Purkinje cell (primary cell): ENCODE results near the gene NOXO1. TPM values are rescaled to one million over a fixed set of nuclear protein-coding genes. Genes with fewer than 3 reads are reported as not detected.

Experiments
- polyA plus RNA-seq: library from polyadenylated mRNA; unstranded; fragments of >200 nt; fragmentation: Nextera tagmentation; gene quantifications from 2 replicates; pipeline ENCODE4 v1.2.1, GENCODE V29; 2014

The NOXO1 gene
- polyA plus RNA-seq = not detected in 2 replicates

GRCh38 chr16:1981398-1981836 lies at the start of gene NOXO1:
Gene NOXO1, minus strand, starts transcription at chr16:1981469. Its CDS starts 290 bp downstream, at chr16:1981179.

GRCh38 chr16:2026461-2027023 lies 45.3 kb upstream of the NOXO1 start, which contains the start of gene NHERF2:
Gene NHERF2, plus strand, starts transcription at chr16:2026902. Its CDS starts 104 bp downstream, at chr16:2027006.

GRCh38 chr16:2019518-2019920 lies 38.2 kb upstream of the NOXO1 start, which contains the start of gene NPW:
Gene NPW, plus strand, starts transcription at chr16:2019785.

GRCh38 chr16:2009791-2010510 lies 28.7 kb upstream of the NOXO1 start, which contains the start of gene ZNF598:
Gene ZNF598, minus strand, starts transcription at chr16:2009821.

GRCh38 chr16:1989209-1990100 lies 8.2 kb upstream of the NOXO1 start, which contains the start of gene SYNGR3:
Gene SYNGR3, plus strand, starts transcription at chr16:1989970. Its CDS starts 133 bp downstream, at chr16:1990103.

GRCh38 chr16:1983544-1984346 lies 2.5 kb upstream of the NOXO1 start, which contains the start of gene GFER:
Gene GFER, plus strand, starts transcription at chr16:1984193. Its CDS starts 26 bp downstream, at chr16:1984219.

GRCh38 chr16:1971796-1972489 lies 9.3 kb downstream of the NOXO1 start, which contains the start of gene TBL3:
Gene TBL3, plus strand, starts transcription at chr16:1972053. Its CDS starts 112 bp downstream, at chr16:1972165.

GRCh38 chr16:1966460-1966859 lies 14.8 kb downstream of the NOXO1 start, which contains the start of gene RNF151:
Gene RNF151, plus strand, starts transcription at chr16:1966856. Its CDS starts 26 bp downstream, at chr16:1966882.

GRCh38 chr16:1964506-1965395 lies 16.5 kb downstream of the NOXO1 start, which contains the start of gene RPS2:
Gene RPS2, minus strand, starts transcription at chr16:1964826. Its CDS starts 201 bp downstream, at chr16:1964625.

GRCh38 chr16:1959269-1960039 lies 21.8 kb downstream of the NOXO1 start, which contains the start of gene NDUFB10:
Gene NDUFB10, plus strand, starts transcription at chr16:1959538. Its CDS starts 87 bp downstream, at chr16:1959625.

GRCh38 chr16:1942810-1943726 lies 38.2 kb downstream of the NOXO1 start, which contains the start of gene MSRB1:
Gene MSRB1, minus strand, starts transcription at chr16:1943199. Its CDS starts 43 bp downstream, at chr16:1943156.

Other genes starting within 250 kb of the NOXO1 start
- gene NME3, start 209.9 kb downstream of the NOXO1 start, polyA plus RNA-seq = 23.9 and 25.4 TPM in 2 replicates
- gene EME2, start 208.7 kb downstream of the NOXO1 start, polyA plus RNA-seq = not detected in 2 replicates
- gene MRPS34, start 208.3 kb downstream of the NOXO1 start, polyA plus RNA-seq = 18.2 and 21.2 TPM in 2 replicates
- 1.1 and 4.5 TPM in 2 replicates for gene SPSB3, start 198.9 kb downstream of the NOXO1 start, polyA plus RNA-seq
- 5.2 and 6.6 TPM in 2 replicates for gene NUBP2, start 198.5 kb downstream of the NOXO1 start, polyA plus RNA-seq
- gene IGFALS, start 187.8 kb downstream of the NOXO1 start, polyA plus RNA-seq = not detected in 2 replicates
- gene HAGH, start 154.6 kb downstream of the NOXO1 start, polyA plus RNA-seq = 42.1 and 49.0 TPM in 2 replicates
- 18.6 and 20.8 TPM in 2 replicates for gene FAHD1, start 154.3 kb downstream of the NOXO1 start, polyA plus RNA-seq
- not detected in 2 replicates for gene MEIOB, start 109.3 kb downstream of the NOXO1 start, polyA plus RNA-seq
- not detected in 2 replicates for gene HS3ST6, start 63.1 kb downstream of the NOXO1 start, polyA plus RNA-seq
- gene MSRB1, start 38.3 kb downstream of the NOXO1 start, polyA plus RNA-seq = 0.78 and 0.87 TPM in 2 replicates
- gene RPL3L, start 26.8 kb downstream of the NOXO1 start, polyA plus RNA-seq = not detected in 2 replicates
- 199 and 231 TPM in 2 replicates for gene NDUFB10, start 21.9 kb downstream of the NOXO1 start, polyA plus RNA-seq
- 110 and 121 TPM in 2 replicates for gene RPS2, start 16.6 kb downstream of the NOXO1 start, polyA plus RNA-seq
- not detected in 2 replicates for gene RNF151, start 14.6 kb downstream of the NOXO1 start, polyA plus RNA-seq
- gene TBL3, start 9.4 kb downstream of the NOXO1 start, polyA plus RNA-seq = 1.8 and 5.1 TPM in 2 replicates
- gene GFER, start 2.7 kb upstream of the NOXO1 start, polyA plus RNA-seq = 1.4 and 2.1 TPM in 2 replicates
- 80.6 and 82.4 TPM in 2 replicates for gene SYNGR3, start 8.5 kb upstream of the NOXO1 start, polyA plus RNA-seq
- gene ZNF598, start 28.4 kb upstream of the NOXO1 start, polyA plus RNA-seq = 0.11 and 0.16 TPM in 2 replicates
- not detected in 2 replicates for gene NPW, start 38.3 kb upstream of the NOXO1 start, polyA plus RNA-seq
- gene NHERF2, start 45.4 kb upstream of the NOXO1 start, polyA plus RNA-seq = 1.0 and 1.3 TPM in 2 replicates
- gene NTHL1, start 66.4 kb upstream of the NOXO1 start, polyA plus RNA-seq = 8.1 and 19.5 TPM in 2 replicates
- 31.7 and 32.6 TPM in 2 replicates for gene TSC2, start 66.5 kb upstream of the NOXO1 start, polyA plus RNA-seq
- gene PKD1, start 154.4 kb upstream of the NOXO1 start, polyA plus RNA-seq = 0.20 and 3.1 TPM in 2 replicates
- 15.1 TPM in 1 of 2 replicates, not detected in the other for gene RAB26, start 167.2 kb upstream of the NOXO1 start, polyA plus RNA-seq
- 0.74 and 1.9 TPM in 2 replicates for gene TRAF7, start 174.3 kb upstream of the NOXO1 start, polyA plus RNA-seq
- 0.04 TPM in 1 of 2 replicates, not detected in the other for gene CASKIN1, start 215.1 kb upstream of the NOXO1 start, polyA plus RNA-seq
- gene MLST8, start 224.0 kb upstream of the NOXO1 start, polyA plus RNA-seq = 1.9 and 3.1 TPM in 2 replicates
- gene BRICD5, start 229.4 kb upstream of the NOXO1 start, polyA plus RNA-seq = 0.97 TPM in 1 of 2 replicates, not detected in the other
- gene PGP, start 233.4 kb upstream of the NOXO1 start, polyA plus RNA-seq = 4.0 and 14.8 TPM in 2 replicates
- 0.77 and 3.6 TPM in 2 replicates for gene E4F1, start 242.1 kb upstream of the NOXO1 start, polyA plus RNA-seq